Mesenteric fat pad (tissue), 1 donor: ENCODE results near the gene PP2D1. TPM values are rescaled to one million over a fixed set of nuclear protein-coding genes. Genes with fewer than 3 reads are reported as not detected.
"Not testable (repeated sequence)": the region's sequence is repeated elsewhere in the genome, so short reads cannot be mapped to it uniquely, and the experiment has no call there.

Experiments
- DNase-seq: peaks from one replicate; pipeline ENCODE4 v3.0.0-alpha.2; 2020; ENCODE audit warnings: low spot score
- total RNA-seq: library from RNA; stranded (reverse); fragmentation: NEBNext Ultra II Directional; extraction: Animal tissue kit (Norgen Biotek cat#: 25700); gene quantifications from one replicate; pipeline ENCODE4 v1.2.1, GENCODE V29; 2021
- donor health status: DM: yes; HTN: yes; CAD: no.

PP2D1 gene
- total RNA-seq, 1 donor from 2014 or later: not detected

DNA sequence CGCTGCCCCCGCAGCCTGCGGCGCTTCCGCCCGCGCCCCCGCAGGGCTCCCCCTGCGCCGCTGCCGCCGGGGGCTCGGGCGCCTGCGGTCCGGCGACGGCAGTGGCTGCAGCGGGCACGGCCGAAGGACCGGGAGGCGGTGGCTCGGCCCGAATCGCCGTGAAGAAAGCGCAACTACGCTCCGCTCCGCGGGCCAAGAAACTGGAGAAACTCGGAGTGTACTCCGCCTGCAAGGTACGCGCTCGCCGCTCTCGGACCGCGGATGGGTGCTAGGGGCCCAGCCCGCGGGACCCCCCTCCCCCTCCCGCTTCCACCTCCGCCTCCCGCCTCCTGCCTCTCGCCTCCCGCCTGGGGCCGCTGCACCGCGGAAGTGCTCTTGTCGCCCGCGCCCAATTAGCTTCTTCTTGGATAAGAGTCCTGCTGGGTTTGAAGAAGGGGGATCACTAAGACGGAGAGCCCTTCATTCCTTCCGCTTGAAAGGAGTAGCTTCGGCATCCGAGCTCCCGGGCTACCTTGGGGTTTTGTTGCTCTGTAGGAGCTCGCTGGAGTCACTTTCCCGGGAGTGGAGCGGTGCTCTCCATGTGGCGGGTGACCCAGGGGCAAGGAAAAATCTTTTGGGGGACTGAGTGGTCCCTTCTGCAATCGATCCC, 28.6 kb upstream of the PP2D1 start:
- peak; percentile 94 for DNase-seq

DNA sequence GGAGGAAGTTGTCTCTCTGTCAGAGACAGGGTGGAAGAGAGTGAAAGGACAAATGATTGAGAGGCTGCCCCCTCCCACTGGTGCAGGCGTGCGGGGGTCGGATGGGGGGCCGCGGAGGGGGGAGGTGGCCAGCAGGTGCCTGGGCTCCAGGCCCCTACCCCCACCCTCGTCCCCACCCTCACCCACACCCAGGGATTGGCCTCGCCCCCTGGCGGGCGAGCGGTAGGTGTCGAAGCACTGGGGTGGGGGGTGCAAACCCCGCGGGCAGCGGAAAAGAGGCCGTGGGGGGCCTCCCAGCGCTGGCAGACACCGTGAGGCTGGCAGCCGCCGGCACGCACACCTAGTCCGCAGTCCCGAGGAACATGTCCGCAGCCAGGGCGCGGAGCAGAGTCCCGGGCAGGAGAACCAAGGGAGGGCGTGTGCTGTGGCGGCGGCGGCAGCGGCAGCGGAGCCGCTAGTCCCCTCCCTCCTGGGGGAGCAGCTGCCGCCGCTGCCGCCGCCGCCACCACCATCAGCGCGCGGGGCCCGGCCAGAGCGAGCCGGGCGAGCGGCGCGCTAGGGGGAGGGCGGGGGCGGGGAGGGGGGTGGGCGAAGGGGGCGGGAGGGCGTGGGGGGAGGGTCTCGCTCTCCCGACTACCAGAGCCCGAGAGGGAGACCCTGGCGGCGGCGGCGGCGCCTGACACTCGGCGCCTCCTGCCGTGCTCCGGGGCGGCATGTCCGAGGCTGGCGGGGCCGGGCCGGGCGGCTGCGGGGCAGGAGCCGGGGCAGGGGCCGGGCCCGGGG, 27.9 kb upstream of the PP2D1 start, which contains the start of gene KAT2B:
KAT2B (plus strand) TSS at position 682 of the 783 bp plus-strand sequence; CDS start at position 714, 32 bp downstream.
- DNase-seq: peak; percentile 93

DNA sequence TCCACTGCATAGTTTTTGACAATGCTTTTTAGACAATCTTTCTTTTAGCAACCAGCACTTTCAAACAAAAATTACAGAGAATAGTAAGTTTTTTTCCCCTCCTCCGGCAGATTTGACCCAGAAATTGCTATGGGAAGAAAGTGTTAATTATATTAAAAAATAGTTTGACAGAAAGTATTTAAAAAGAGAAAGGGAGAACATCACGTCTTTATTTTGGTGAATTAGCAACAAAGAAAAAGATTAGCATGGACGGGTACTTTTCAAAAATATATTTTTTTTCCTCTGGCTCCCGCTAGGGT, 27.4 kb upstream of the PP2D1 start:
- no peak for DNase-seq

DNA sequence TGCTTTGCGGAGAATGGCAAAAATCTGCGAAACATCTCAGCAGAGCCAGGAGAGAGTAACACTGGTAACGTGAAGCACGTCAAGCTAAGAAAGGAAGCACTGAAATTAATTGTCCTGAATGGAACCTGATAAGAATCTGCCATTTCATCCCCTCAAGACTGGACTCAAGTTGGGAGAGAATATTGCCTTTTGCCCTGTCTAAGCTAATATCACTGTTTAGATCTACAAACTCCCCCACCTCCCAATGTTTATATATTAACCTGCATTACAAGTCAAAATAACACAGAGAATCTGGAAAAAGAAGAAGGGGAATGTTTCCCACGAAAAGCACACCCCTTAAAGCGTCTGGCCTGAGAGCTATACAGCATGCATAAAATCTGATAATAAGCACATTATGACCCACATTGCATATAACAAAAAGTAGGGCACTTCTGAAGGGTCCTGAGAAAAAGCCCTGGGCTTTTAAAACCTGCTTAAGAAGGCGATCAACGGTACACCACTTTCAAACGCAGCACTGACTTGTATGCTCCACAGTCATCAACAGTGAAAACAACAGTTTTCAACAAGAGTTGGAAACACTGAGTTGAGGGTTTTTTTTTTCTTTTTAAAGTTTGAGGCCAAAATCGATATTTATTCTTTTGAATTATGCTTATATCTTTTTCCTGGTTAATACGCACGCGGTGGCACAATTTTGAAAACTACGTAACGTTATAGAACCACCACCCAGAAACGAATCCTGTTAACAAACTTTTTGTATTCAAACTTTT, 26.8 kb upstream of the PP2D1 start:
- DNase-seq: no peak

DNA sequence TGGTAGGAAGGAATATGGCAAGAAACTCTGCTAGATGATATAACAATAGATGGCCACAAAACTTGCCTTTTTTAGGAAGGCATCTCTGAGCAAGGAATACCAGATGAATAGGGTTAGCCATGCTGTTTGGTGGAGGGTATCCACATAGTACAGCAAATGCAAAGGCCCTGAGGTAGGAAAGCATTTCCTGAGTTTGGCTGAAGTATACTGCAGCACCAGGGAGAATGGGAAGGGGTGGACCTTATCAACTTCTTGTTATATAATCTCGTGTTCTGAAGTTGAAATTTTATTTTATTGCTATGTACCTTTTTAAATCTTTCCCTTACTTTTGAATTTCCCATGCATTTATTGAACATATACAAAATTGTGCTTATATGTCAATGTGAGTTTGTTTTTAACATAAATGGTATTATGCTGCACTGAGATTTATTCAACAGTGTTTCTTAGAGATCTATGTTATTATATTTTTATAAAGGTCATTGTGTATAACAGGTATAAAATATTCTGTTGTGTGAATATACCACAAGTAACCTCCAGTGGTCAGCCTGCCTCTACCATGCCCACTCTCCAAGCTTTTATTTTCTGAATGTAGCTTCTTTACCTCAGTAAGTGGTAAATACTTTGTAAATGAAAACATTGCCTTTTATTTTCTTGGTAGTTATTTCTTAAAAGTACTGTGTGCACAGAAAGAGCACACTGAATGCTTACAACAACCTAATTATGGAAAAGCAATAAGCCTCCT, 25.4 kb upstream of the PP2D1 start:
- DNase-seq: no peak

DNA sequence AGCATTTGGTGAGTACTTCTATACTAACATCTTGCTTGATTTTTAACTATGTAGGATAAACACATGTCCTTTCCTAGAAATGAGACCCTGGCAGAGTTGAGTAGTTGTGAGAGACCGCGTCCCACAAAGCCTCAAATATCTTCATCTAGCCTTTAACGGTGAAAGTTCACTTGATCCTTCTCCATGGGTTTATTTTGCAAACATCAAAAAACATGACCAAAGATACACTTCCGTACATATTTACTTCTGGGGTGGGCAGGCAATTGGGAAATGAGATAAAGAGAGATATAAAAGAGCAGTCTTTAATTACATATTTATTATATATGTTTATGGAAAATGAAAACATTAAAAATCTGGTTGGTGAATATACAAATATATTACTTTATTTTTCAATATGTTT, 23.0 kb upstream of the PP2D1 start:
- DNase-seq: no peak

DNA sequence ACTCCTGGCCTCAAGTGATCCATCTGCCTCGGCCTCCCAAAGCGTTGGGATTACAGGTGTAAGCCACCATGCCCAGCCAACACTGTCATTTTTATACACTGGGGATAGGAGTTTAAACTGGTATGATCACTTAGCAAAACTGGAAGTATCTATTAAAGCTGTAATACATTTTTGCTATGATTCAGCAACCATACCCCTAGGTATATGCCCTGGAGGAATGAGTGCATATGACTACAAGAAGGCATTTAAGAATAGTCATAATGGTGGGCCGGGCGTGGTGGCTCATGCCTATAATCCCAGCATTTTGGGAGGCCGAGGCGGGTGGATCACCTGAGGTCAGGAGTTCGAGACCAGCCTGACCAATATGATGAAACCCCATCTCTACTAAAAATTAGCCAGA, 19.9 kb upstream of the PP2D1 start:
- DNase-seq: not testable (repeated sequence)

DNA sequence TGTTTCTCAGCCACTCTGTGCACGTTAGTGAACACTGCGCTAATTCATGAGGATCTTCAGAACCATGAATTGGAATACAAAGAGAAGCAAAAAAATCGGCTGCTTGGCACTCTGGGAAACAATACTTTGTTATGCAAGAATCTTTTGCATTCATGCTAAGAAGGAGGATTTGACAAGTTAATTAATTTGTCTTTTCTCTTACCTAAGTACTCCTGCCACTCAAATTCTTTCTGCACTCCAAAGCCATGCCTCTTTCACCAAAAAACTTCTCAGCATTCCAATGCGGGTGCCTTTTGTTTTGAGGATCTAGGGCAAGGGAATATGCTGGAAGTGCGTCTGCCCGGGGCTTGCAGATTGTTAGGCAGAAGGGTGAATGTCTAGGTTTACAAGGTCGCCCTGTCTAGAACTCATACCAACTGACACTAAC, 16.9 kb upstream of the PP2D1 start:
- no peak for DNase-seq

DNA sequence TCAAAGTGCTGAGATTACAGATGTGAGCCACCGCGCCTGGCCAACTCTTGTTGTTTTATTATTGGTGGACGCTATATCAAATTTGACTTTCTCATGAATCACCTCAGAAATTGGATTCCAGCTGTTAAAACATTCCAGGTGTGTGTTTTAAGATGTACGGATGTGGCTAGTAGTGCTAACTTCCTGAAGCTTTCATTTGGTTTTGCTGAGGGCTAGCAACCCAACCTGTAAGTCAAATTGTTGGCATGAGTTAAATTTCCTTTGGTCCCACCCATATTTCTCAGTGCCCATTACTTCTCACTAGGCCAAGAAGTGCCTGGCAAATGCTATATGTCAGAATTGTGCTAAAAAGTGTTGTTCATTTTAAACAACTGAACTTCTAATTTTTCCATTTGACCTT, 15.1 kb upstream of the PP2D1 start:
- DNase-seq: no peak

DNA sequence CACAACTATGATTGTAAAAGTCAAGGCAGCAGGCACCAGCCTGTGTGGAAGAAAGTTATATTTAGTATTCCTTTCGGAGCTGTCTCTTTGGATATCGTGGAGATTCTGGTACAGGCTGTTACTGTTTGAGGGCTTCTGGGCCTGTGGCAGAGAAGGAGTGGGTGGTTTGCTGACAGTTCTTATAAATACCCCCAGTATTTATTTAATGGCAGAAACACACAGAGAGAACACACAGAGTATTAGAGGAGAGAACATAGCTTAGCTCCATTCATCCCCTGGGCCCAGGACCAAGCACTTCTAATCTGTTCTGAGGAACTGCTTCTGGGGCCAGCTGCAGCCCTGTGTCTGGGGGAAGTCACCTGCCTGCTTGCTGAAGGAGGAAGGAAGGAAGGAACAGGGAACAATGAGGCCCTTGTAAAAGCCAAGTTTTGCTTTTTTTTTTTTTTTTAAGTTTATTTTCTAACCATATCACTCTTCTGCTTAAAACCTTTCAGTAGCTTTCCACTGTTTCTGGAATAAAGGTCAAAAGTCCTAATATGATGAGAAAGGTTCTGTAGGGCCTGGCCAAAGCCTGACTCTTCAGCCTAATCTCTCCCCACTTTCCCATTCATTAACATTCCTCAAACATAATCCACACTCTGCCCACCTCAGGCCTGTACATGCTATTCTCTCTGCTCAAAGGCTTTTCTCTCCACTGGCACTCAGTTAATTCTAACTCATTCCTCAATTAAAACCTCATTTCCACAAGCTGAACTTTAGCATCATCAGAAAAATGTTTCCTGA, 11.8 kb upstream of the PP2D1 start:
- no peak for DNase-seq

DNA sequence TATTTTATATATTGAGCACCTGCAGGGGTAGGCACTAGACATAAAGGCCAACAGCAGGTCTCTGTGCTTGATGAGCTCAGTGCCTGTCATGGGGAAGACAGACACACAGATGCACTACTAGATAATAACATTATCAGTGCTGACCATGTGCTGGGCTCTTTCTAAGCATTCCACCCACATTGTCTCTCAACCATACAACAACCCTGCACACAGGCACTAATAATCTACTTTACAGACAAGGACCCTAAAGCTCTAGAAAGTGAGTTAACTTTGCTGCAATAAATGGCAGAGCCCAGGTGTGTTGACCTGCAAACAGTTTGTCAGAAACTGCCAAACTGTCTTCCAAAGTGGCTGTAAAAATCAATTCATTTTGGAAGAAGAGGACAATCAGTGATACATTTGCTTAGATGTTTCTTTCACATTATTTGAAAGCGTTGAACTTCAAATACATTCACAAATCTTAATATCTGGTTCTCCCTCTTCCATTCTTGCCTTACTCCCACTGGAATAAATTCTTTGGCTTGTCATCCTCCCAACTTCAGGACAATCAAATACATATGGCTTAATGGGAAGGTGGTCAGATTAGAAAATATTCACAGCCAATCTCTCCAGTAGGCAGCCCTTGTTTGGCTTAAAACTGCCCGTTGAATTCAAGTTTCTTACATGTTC, 11.0 kb upstream of the PP2D1 start:
- DNase-seq: no peak

DNA sequence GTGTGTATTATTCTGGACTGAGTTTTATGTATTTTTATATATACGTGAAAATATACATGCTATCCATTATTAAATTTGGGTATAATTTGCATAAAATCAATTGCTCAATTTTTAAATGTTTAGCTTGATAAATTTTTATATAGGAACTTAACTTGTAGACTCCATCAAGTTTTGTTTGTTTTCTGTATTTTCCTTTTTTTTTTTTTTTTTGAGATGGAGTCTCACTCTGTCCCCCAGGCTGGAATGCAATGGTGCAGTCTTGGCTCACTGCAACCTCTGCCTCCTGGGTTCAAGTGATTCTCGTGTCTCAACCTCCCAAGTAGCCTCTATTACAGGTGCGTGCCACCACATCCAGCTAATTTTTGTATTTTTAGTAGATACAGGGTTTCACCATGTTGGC, 4.0 kb upstream of the PP2D1 start:
- DNase-seq: not testable (repeated sequence)

DNA sequence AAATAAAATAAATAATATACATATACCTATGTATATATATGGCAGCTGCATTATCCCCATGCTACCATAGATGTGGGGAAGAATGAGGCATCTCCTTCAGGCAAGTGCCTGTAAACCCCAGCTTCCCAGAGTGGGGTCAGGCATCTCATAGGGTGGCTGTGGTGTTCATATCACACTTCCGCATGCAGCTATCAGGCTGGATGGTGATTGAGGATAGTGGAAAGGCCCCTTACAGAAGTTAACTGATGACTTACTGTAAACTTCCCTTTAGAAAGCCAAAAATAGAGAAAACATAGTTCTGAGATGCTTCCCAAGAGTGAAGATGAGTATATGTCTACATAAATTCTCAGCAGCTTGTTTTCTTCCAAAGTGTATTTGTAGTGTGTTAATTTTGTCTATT, 3.5 kb upstream of the PP2D1 start:
- no peak for DNase-seq

DNA sequence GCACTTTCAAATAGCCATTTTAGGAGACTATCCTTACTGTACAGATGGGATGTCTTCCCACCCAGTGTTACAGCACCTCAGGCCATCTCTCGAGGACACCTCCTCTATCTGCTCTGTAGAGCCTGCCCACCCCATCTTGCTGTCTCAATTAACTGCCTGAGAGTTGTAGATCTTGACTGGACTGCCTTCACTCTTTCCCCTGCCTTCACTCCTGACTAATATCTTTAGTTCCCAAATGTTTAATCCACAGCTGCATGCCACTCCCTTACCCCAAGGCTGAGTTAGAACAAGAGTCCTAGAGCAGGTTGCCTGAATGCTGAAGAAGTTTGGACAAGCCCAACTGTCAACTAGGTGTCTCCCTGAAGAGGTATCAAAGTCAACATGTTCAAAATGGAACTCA, 1.3 kb upstream of the PP2D1 start:
- DNase-seq: no peak

DNA sequence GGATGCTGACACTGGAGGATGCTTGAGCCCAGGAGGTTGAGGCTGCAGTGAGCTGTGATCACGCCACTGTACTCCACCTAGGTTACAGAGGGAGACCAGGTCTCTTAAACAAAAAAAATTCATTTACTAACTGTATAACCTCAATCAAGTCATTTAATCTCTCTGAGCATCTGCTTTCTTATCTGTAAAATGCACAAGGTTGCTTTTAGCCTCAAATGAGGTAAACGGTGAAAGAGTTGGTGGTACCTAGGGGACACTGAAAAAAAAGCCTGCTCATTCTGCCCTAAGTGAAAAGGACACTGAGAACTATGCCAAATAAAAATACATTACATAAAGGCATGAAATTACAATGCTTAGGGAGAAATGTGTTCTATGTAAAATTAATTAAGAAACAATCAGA, 3.4 kb downstream of the PP2D1 start:
- DNase-seq: no peak

DNA sequence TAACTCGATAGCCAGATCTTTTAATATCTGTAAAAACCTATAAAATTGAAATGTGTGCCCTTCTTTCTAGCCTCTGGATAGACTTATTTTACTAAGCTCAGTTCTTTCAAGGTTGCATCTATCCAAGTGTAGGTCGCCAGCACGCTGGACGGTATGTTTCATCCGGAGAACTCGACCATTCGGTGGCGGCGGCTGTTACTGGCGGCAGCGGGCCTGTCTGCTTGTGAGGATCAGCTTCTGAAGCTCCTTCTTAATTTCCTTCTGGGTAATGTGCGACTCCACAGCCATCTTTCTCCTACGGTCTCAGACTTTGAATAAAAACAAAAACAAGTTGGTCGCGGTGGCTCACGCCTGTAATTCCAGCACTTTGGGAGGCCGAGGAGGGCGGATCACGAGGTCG, 4.1 kb downstream of the PP2D1 start:
- no peak for DNase-seq

DNA sequence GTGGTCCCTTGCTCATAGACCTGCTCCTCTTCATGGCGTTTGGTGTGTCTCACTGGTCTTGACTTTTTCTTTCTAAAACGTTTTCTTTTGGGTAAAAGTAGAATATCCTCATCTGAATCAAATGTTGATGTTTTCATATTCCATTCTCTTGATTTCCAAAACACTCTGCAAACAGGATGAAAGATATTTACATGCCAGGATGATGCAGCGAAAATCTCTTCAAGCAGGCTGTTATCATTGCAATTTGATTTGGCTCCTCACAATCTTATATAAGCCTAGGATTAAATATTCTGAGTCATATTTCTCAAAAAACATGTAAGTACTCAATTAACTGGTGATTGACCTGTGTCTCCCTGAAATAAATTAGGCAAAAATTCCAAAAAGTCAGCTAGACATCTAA, 10.1 kb downstream of the PP2D1 start:
- no peak for DNase-seq

DNA sequence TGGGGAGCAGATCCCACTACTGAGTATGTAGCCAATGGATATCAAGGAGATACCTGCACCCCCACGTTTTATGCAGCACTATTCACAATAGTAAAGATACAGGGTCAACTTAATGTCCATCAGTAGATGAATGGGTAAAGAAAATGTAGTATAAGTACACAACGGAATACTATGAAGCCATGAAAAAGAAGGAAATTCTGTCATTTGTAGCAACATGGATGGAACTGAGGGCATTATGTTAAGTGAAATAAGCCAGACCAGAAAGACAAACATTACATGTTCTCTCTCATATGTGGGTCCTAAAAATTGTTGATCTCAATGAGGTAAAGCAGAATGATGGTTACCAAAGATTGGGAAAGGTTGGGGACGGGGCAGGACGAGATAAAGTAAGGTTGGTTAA, 14.6 kb downstream of the PP2D1 start:
- no peak for DNase-seq

DNA sequence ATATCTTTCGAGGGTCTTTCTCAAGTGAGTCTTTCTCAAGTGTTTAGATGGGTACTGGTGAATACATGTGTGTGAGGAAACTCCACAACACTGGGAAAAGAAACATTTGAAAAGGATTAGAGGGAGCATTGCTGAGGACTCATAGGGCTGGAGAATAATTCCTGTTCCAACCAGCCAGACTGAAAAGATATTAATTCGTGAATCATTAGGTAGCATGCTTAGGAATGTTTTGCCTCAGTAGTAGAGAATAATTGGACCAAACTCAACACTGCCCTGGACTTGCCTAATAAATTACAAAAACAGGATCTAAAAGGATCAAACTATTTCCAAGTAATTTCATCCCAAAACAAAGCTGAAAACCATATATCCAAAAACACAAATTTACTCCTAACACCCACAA, 17.3 kb downstream of the PP2D1 start:
- DNase-seq: no peak

DNA sequence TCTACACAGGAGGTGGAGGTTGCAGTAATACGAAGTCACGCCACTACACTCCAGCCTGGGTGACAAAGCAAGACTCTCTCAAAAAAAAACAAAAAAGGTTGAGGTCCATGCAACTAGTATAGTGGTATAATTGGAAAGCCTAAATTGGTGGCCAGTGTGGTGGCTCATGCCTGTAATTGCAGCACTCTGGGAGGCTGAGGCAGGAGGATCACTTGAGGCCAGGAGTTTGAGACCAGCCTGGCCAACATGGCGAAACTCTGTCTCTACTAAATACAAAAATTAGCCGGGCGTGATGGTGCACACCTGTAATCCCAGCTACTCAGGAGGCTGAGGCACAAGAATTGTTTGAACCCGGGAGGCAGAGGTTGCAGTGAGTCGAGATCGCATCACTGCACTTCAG, 23.2 kb downstream of the PP2D1 start:
- DNase-seq: not testable (repeated sequence)
